OCI-LY1 (cell line): ENCODE measurements around the gene CRIM1.

Source experiments
- EZH2 ChIP-seq: fragments of 200-600 bp; sonication (generic), shearing (Covaris generic); IDR thresholded peaks from 2 replicates; pipeline ENCODE4 v1.8.0; 2017; ENCODE audit warnings: borderline replicate concordance, mixed run types, mild to moderate bottlenecking, antibody characterized with exemption, low read length, moderate library complexity, mixed read lengths
- TF ChIP-seq, protein P1 (sequence below): fragments of 200-600 bp; sonication (generic), shearing (Covaris generic); IDR thresholded peaks from 2 replicates; pipeline ENCODE4 v1.5.1; 2017; ENCODE audit warnings: mild to moderate bottlenecking, antibody characterized with exemption, low read length, moderate library complexity, mixed read lengths

DNA sequence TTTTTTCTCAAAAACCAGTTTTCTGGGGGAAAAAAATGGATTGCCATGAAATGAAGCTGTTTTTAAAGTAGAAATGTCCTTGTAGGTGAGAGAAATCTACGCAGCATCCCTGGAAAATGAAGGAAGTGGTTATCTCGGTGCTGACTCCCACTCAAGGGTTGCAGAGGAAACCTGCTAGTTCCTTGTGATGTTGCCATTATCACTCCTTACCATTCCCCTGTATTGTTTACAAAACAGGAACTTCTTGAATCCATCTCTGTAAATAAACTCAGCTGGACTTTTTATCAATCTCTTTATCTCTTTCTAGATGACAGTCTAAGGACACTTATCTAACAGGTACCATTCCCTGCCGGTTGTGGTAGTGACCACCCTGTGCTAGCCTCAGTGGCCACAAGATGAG lies 181.2 kb downstream of the CRIM1 start:
- TF ChIP-seq, protein P1, sequence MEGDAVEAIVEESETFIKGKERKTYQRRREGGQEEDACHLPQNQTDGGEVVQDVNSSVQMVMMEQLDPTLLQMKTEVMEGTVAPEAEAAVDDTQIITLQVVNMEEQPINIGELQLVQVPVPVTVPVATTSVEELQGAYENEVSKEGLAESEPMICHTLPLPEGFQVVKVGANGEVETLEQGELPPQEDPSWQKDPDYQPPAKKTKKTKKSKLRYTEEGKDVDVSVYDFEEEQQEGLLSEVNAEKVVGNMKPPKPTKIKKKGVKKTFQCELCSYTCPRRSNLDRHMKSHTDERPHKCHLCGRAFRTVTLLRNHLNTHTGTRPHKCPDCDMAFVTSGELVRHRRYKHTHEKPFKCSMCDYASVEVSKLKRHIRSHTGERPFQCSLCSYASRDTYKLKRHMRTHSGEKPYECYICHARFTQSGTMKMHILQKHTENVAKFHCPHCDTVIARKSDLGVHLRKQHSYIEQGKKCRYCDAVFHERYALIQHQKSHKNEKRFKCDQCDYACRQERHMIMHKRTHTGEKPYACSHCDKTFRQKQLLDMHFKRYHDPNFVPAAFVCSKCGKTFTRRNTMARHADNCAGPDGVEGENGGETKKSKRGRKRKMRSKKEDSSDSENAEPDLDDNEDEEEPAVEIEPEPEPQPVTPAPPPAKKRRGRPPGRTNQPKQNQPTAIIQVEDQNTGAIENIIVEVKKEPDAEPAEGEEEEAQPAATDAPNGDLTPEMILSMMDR: no peak
- no peak for TF ChIP-seq EZH2
